HG03575 (cell line): Measurements from ENCODE around the gene NRN1L.

Source experiments
- ATAC-seq: cut with Tn5 transposase; IDR thresholded peaks from one replicate; pipeline ENCODE4 v1.9.1; 2021; ENCODE audit not compliant: unreplicated experiment, insufficient number of reproducible peaks, low FRiP score; ENCODE audit errors: extremely low read depth

Gene NRN1L

DNA sequence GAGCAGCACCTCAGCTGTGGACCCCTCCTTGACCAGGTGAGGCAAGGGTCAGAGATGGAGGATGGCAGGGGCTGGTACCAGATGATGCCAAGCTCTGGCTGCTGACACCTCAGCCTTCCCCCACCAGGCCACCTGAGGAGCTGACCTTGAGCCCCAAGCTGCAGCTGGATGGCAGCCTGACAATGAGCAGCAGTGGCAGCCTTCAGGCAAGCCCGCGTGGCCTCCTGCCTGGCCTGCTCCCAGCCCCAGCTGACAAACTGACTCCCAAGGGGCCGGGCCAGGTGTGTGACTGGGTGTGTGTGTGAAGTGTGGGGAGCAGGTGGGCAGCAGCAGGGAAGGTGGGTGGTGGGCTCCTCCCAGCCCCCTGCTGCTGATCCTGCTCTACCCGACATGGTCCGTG is 4.7 kb upstream of the NRN1L start:
- ATAC-seq: no peak

DNA sequence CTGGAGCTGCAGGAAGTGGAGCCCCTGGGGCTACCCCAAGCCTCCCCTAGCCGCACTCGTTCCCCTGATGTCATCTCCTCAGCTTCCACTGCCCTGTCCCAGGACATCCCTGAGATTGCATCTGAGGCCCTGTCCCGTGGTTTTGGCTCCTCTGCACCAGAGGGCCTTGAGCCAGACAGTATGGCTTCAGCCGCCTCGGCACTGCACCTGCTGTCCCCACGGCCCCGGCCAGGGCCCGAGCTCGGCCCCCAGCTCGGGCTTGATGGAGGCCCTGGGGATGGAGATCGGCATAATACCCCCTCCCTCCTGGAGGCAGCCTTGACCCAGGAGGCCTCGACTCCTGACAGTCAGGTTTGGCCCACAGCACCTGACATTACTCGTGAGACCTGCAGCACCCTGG is 4.1 kb upstream of the NRN1L start:
- ATAC-seq: no peak

DNA sequence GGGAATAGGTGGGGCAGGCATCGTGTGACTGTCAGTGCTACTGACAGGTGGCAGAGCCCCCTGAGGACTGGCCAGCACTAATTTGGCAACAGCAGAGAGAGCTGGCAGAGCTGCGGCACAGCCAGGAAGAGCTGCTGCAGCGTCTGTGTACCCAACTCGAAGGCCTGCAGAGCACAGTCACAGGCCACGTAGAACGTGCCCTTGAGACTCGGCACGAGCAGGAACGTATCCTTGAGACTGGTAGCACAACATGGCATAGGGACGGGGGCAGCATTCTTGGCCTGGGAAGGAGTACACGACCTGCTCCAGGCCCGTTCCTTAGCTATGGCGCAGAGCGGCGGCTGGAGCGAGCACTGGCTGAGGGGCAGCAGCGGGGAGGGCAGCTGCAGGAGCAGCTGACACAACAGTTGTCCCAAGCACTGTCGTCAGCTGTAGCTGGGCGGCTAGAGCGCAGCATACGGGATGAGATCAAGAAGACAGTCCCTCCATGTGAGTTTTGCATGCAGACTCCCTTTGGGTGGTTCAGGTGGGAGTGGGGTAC is 3.0 kb upstream of the NRN1L start:
- no peak for ATAC-seq

DNA sequence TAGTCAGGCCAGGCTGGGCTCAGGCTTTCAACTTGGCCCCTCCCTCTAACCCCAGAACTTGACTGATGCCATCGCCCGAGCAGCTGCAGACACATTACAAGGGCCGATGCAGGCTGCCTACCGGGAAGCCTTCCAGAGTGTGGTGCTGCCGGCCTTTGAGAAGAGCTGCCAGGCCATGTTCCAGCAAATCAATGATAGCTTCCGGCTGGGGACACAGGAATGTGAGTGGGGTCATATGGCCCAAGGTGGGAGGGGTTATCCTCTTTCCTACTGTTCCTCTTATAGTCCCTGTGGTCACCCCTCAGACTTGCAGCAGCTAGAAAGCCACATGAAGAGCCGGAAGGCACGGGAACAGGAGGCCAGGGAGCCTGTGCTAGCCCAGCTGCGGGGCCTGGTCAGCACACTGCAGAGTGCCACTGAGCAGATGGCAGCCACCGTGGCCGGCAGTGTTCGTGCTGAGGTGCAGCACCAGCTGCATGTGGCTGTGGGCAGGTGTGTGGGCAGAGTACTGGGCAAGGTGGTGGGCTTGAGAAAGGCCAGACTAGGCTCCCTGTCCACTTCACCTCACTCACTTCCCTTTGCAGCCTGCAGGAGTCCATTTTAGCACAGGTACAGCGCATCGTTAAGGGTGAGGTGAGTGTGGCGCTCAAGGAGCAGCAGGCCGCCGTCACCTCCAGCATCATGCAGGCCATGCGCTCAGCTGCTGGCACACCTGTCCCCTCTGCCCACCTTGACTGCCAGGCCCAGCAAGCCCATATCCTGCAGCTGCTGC is 2.1 kb upstream of the NRN1L start:
- ATAC-seq: no peak

DNA sequence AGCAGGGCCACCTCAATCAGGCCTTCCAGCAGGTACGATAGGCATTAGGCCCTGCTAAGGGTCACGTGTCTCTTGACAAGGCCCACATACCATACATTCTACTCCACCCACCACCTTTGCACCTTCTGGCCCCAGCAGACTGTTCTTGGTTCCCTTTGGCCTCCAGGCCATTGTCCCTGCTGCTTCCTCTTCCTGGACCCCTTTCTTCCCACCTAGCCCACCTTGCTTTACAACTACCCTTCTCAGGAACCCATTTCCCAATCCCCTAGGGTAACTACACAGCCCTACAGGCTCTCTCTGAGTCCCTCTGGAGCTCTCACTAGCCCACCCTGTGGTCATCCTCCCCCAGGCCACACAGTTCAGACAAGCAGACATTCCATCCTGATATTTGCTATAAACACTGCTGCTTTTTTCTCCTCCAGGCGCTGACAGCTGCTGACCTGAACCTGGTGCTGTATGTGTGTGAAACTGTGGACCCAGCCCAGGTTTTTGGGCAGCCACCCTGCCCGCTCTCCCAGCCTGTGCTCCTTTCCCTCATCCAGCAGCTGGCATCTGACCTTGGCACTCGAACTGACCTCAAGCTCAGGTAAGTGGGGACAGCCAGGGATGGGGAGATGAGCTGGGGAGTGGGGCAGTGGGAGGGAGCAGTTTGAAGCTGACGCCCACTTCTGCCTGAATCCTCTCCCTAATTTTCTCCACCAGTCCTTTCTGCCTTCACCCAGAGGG is 1.4 kb upstream of the NRN1L start:
- ATAC-seq: no peak

DNA sequence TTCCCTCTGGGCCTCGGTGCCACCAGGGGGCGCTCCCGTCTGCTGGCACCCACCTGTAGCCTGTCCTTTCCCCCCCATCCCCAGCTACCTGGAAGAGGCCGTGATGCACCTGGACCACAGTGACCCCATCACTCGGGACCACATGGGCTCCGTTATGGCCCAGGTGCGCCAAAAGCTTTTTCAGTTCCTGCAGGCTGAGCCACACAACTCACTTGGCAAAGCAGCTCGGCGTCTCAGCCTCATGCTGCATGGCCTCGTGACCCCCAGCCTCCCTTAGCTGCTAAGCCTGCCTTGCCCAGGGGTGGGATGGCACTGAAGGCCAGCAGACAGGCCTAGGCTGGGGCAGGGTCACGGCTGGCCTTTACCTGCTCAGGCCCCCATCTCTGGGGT is 818 bp upstream of the NRN1L start:
- no peak for ATAC-seq

DNA sequence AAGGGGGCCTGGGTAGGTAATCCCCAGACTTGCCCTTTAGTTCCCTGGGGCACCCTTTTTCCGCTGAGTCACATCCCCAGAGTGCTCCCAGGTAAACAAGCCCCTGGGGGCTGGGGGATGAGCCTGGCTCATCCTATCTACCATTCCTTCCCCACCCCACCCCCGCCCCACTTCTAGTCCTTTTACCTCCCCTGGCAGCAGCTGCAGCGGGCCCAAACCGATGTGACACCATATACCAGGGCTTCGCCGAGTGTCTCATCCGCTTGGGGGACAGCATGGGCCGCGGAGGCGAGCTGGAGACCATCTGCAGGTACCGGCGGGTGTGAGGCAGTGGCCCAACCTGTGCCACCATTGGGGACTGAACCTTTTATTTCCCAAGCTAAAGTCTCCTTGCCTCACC is 860 bp downstream of the NRN1L start:
- no peak for ATAC-seq

DNA sequence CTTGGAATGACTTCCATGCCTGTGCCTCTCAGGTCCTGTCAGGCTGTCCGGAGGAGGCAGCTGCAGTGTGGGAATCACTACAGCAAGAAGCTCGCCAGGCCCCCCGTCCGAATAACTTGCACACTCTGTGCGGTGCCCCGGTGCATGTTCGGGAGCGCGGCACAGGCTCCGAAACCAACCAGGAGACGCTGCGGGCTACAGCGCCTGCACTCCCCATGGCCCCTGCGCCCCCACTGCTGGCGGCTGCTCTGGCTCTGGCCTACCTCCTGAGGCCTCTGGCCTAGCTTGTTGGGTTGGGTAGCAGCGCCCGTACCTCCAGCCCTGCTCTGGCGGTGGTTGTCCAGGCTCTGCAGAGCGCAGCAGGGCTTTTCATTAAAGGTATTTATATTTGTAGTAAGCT is 1.3 kb downstream of the NRN1L start:
- no peak for ATAC-seq

DNA sequence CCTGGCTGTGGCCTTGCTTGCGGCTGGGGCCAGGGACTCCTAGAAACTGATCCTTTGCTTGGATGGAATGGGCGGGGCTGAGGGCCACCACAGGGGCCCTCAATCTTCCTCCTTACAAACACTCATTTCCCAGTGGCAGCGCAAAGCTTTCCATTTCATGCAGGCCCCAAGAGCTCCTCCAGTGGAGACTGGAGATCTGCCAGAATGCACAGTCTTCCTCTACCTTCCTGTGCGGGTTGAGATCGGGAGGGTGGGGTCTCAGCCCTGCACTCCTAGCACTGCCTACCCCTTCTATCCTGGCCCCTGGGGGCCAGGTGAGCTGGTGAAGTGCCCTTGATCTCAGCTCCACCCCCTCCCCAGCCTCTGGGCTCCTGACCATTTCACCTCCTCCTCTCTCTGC is 1.7 kb downstream of the NRN1L start:
- no peak for ATAC-seq

DNA sequence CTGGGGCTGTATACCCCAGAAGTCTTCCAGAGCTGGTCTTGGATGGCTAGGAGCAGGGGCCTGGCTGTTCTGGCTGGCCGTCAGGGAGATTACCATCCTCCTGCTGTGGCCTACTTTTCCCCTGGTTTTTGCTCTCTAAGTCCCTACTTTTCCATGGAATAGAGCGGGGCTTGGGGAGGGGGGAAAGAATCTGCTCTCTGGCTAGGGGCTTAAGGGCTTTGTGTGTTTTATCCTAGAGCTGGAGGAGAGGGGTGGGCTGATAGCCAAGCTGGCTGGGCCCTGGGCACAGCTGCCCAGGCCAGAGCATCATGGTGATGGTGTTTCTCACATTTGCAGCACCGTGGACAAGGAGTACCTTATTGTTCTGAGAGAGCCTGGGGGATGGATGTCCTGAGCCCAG is 3.6 kb downstream of the NRN1L start:
- no peak for ATAC-seq

DNA sequence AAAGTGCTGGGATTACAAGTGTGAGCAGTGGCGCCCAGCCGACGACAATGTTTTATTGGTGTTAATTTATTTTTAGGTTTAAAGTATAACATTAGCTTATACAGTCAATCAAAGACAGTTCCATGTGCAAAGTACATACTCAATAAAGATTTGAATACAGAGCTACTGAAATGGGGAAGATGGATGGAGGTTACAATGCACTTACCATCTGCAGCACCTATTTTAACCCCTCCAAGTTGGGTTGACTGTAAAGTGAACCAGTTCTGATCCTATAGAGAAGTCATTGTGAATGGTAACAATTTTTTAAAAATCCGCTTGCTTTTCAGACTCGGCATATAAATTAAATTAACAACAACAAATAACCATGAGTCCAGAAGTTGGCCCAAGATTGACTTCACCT is 7.7 kb downstream of the NRN1L start:
- no peak for ATAC-seq

DNA sequence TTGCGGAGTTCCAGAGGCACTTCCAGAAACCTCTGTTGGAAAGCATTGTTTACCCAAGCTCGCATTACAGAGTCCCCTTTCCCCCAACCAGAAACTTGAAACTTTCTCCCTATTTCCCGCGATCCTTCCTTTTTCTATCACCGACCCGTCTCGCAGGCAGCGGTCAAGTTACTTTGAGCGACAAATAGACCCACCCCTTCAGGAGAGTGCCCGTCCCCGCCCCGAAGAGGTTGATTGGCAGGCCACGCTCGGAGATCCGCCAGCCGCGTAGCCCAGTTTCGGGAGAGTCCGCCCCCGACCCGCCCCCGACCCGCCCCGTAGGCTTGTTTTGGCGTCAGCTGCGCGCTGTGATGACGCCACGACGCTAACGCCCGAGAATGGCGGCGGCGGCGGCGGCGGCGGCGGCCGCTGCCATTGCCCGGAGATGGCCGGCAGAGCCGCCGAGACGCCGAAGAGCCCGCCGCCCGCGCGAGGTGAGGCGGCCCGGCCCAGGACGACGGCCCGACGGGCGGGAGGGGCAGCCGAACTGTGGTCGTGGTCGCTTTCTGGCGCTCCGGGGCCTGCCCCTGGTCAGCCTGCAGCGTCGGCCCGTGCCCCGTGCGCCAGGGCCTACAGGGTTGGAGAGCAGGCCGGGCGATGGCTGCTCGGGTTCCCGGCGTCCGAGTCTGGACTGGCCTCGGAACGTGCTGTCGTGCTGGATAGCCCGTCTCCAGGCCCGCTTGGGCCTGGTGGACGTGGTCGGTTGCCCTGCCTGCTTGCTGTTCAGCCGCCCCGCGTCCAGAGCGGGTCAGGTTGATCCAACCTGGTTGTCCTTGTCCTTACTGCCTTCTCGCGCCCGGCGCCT is 8.4 kb downstream of the NRN1L start, which contains the start of gene PSKH1:
TSS of gene PSKH1 (plus strand) at position 356 of the 844 bp plus-strand sequence. CDS start 15,496 bp downstream, outside the sequence.
- ATAC-seq: no peak

DNA sequence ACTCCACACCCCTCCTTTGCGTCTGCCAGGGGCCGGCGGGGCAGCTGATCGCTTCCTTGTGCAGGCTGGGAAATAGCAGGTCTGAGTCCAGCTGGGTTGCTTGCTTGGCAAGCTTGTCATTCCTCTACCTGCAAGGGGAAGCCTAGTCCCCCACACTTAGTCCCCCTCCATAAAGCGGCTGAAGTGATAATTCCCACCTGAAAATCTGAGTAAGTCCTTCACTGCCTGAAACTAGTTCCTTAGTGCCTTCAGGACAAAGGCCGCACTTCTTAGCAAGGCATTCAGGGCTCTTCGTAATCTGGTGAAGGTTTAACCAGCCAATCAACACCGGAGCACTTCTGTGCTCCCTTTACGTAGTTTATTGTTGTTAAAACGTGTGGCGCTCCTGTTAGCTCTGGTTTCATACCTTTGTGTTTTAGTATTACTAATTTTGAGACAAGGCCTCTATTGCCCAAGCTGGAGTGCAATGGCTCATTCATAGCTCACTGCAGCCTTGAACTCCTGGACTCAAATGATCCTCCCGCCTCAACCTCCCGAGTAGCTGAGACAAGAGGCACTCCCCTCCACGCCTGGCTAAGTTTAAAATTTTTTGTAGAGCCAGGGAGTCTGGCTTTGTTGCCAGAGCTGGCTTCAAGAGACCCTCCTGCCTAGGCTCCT is 9.2 kb downstream of the NRN1L start:
- no peak for ATAC-seq

DNA sequence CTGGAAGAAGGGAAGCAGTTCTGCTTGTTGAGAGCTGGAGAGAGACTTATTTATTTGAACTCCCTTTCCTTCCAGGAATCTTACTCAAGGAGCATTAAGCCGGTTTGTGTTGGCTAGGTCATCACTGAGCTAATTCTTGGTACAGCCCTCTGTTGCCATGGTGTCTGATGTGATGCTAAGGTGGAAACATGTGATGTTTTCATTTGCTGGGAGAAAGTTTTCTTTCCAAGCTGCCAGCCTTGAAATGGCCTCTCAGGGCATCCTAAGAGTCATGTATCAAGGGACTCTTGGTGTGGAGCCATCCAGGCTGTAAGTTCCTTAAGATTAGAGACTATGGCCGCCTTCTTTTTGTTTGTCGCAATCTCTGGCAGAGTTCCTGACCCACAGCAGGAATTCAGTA is 12.5 kb downstream of the NRN1L start:
- no peak for ATAC-seq

DNA sequence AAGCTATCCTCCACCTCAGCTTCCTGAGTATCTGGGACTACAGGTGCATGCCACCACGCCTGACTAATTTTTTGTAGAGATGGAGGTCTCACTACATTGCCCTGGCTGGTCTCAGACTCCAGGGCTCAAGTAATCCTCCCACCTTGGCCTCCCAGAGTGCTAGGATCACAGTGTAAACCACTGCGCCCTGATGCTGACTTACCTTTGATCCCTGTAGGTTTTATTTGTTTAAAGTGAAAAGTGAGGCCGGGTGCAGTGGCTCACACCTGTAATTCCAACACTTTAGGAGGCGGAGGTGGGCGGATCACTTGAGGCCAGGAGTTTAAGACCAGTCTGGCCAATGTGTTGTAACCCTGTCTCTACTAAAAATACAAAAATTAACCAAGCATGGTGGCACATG is 17.0 kb downstream of the NRN1L start:
- ATAC-seq: no peak

DNA sequence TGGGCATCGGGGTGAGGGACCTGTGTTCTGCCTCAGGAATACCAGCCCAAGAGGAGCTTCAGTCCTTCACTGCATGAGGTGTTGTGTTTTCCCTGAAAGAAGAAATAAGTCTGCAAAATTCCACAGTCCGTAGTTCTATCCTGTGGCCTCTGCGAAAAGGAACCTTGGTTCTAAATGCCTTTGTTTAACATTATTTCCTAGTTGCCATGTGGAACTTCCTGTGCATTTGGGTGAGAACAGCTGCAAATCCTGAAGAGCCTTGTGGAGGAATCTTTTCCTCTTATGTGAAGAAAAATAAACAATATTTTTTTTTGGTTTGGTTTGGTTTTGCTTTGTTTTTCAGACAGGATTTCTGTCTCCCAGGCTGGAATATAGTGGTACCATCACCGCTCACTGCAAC is 18.1 kb downstream of the NRN1L start:
- no peak for ATAC-seq

DNA sequence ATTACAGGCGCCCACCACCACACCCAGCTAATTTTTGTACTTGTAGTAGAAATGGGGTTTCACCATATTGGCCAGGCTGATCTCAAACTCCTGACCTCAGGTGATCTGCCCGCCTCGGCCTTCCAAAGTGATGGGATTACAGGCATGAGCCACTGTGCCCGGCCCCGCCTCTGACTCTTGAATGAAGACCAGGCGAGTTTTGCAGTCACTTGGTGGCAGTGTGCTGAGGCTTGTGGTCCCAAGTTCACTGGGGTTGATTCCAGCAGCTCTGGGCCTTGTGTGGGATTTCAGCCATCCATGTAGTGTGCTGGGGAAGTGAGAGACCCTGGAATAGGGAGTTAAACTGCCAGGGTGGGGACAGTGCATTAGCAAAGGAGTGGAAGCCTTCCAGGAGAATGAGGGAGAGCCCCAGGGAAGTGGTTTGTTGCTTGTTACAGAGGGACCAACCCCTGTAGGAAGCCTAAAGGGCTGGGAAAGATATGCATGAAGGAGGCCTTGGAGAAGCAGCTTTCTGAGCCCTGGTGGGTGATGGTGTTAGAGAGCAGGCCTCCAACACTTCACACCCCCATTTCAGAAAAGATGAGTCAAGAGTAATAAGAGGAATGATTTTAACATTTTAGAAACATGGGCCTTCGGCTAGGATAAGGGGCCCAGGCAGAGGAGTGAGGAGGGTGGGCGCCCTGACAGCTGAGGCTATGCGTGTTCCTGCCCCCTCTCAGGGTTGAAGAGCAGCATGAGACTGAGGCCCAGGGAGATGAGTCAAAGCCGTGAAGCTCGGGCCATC is 22.9 kb downstream of the NRN1L start:
- no peak for ATAC-seq

DNA sequence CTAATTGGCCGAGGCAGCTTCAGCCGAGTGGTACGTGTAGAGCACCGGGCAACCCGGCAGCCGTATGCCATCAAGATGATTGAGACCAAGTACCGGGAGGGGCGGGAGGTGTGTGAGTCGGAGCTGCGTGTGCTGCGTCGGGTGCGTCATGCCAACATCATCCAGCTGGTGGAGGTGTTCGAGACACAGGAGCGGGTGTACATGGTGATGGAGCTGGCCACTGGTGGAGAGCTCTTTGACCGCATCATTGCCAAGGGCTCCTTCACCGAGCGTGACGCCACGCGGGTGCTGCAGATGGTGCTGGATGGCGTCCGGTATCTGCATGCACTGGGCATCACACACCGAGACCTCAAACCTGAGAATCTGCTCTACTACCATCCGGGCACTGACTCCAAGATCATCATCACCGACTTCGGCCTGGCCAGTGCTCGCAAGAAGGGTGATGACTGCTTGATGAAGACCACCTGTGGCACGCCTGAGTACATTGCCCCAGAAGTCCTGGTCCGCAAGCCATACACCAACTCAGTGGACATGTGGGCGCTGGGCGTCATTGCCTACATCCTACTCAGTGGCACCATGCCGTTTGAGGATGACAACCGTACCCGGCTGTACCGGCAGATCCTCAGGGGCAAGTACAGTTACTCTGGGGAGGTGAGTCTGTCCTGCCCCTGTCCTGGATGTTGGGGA is 24.5 kb downstream of the NRN1L start:
- no peak for ATAC-seq
